ENCODE measurements around the gene DOCK10. TPM values are rescaled to one million over a fixed set of nuclear protein-coding genes. Genes with fewer than 3 reads are reported as not detected.

DOCK10 gene
- total and polyA plus RNA-seq, 10 of the 15 experiments (the other 5 are each of a cell fraction or from before 2014, with no cell fraction given): 16.9 to 120 (median 85.5) TPM

DNA sequence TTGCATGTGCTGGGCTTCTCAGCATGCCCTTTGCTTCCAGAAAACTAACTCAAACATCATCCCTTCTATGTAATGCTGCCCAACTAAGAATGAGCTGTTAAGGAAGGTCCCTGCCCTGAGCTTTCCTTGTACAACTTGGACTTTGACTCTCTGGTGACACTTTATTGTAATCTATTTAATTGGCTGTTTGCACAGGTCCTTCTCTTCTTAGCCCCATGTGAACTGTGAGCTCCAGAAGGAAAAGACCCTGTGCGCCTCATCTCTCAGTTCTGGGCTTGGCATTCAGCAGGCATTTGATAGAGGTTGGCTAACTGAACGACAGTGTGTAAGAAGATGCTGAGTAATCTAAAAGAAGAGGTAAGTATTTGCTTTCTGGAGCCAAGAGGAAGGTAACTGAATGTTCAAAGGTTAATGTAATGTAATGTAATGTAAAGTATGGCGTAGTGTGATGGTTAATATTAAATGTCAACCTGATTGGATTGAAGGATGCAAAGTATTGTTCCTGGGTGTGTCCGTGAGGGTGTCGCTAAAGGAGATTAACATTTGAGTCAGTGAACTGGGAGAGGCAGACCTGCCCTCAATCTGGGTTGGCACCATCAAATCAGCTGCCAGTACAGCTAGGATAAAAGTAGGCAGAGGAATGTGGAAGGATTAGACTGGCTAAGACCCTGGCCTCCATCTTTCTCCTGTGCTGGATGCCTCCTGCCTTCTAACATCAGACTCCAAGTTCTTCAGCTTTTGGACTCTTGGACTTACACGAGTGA lies 265.3 kb downstream of the DOCK10 start:
- no peak for ATAC-seq
- Histone ChIP-seq H3K4me3 (no peak overlapping the region), H3K4me1 (ENCODE audit: control insufficient read depth, insufficient read depth, low read length) (no peaks in the 10 kb centered on the region), H2AFZ (ENCODE audit: control insufficient read depth, low read depth, low read length) (no peak overlapping the region), H4K20me1 (ENCODE audit: control insufficient read depth, insufficient read depth) (no peaks in the 10 kb centered on the region), H3K9me3 (replicated peaks; ENCODE audit: control insufficient read depth, insufficient read depth, low read length) (no peaks in the 10 kb centered on the region), H3K79me2 (ENCODE audit: control insufficient read depth, insufficient read depth, low read length) (no peaks in the 10 kb centered on the region), H3K27me3 (replicated peaks in 1 of 2; ENCODE audit: control insufficient read depth in 2 of 2, insufficient read depth in 2 of 2, low read length in 1 of 2) (no peaks in the 10 kb centered on the region), H3K36me3 (ENCODE audit: control insufficient read depth in 2 of 2, insufficient read depth in 2 of 2, low read length in 1 of 2) (peaks cover 15 to 30% of the 10 kb centered on the region in 2 experiments), H3K4me2 (ENCODE audit: control insufficient read depth, insufficient read depth) (no peak overlapping the region), H3K9ac (ENCODE audit: control insufficient read depth, insufficient read depth, low read length) (no peak overlapping the region), H3K27ac (ENCODE audit: control insufficient read depth, insufficient read depth) (no peak overlapping the region)
- RAD21 ChIA-PET (ENCODE audit: unreplicated experiment): interaction anchor here (0.9 to 6.9 kb wide), 7 partner anchors 24 to 421 kb away, joined by 3 to 35 read pairs (median 4); no protein-coding TSS in a partner anchor
- no peak for DNase-seq (ENCODE audit: low read depth, low spot score)
- intact Hi-C loops (cut with micrococcal nuclease; ENCODE audit: unreplicated experiment) (loop anchor here (10.0 kb wide), 1 partner anchor 802 kb away; no protein-coding TSS in a partner anchor), in situ Hi-C loops (cut with MboI) (loop anchor here (5.0 kb wide), 1 partner anchor 420 kb away; no protein-coding TSS in a partner anchor)
- BruUV-seq (replicated peaks): no TSS peak
- FAIRE-seq: no peak
- WGBS (ENCODE audit: insufficient coverage, insufficient replicate concordance, low lambda C conversion rate, missing lambda C conversion rate): 90% methylated on average over 6 of the region's 6 CpGs
- POLR2A ChIA-PET: interaction anchor here (0.6 kb wide), 1 partner anchor 27 kb away, joined by 3 read pairs; no protein-coding TSS in a partner anchor
- CTCF ChIA-PET: interaction anchor here (0.7 to 9.6 kb wide), 17 partner anchors 9 to 433 kb away, joined by 3 to 145 read pairs (median 3); partner anchors contain the start of gene FAM124B
- SMC1A ChIA-PET (ENCODE audit: uncharacterized antibody, unreplicated experiment): interaction anchor here (0.7 to 4.1 kb wide), 9 partner anchors 8 to 295 kb away, joined by 3 to 53 read pairs (median 3); no protein-coding TSS in a partner anchor
- no peak for TF ChIP-seq SIX5 (IDR thresholded peaks at IDR 0.05; ENCODE audit: low read depth, low read length, severe bottlenecking)
- no peak for TF ChIP-seq JUNB (IDR thresholded peaks at IDR 0.05)
- TF ChIP-seq TCF12 (IDR thresholded peaks at IDR 0.05; ENCODE audit: low read depth, low read length): no peak
- no peak for TF ChIP-seq ZNF217 (IDR thresholded peaks at IDR 0.05)
- TF ChIP-seq, protein P1, sequence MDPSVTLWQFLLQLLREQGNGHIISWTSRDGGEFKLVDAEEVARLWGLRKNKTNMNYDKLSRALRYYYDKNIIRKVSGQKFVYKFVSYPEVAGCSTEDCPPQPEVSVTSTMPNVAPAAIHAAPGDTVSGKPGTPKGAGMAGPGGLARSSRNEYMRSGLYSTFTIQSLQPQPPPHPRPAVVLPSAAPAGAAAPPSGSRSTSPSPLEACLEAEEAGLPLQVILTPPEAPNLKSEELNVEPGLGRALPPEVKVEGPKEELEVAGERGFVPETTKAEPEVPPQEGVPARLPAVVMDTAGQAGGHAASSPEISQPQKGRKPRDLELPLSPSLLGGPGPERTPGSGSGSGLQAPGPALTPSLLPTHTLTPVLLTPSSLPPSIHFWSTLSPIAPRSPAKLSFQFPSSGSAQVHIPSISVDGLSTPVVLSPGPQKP (IDR thresholded peaks at IDR 0.05; ENCODE audit: low read depth, low read length): no peak
- TF ChIP-seq, protein P2, sequence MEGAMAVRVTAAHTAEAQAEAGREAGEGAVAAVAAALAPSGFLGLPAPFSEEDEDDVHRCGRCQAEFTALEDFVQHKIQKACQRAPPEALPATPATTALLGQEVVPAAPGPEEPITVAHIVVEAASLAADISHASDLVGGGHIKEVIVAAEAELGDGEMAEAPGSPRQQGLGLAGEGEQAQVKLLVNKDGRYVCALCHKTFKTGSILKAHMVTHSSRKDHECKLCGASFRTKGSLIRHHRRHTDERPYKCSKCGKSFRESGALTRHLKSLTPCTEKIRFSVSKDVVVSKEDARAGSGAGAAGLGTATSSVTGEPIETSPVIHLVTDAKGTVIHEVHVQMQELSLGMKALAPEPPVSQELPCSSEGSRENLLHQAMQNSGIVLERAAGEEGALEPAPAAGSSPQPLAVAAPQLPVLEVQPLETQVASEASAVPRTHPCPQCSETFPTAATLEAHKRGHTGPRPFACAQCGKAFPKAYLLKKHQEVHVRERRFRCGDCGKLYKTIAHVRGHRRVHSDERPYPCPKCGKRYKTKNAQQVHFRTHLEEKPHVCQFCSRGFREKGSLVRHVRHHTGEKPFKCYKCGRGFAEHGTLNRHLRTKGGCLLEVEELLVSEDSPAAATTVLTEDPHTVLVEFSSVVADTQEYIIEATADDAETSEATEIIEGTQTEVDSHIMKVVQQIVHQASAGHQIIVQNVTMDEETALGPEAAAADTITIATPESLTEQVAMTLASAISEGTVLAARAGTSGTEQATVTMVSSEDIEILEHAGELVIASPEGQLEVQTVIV (IDR thresholded peaks at IDR 0.05; ENCODE audit: borderline replicate concordance, partially characterized antibody): no peak
- TF ChIP-seq CREM (IDR thresholded peaks at IDR 0.05; ENCODE audit: low read depth): no peak
- no peak for TF ChIP-seq STAT1 (conservative IDR thresholded peaks at IDR 0.05)
